K562 (cell line): ENCODE data around the gene CCDC9. TPM values are rescaled to one million over a fixed set of nuclear protein-coding genes. Genes with fewer than 3 reads are reported as not detected.

Source experiments
- ASH1L ChIP-seq: fragments of 450-650 bp; IDR thresholded peaks from 2 replicates; pipeline ENCODE4 v1.6.1; 2018; ENCODE audit warnings: borderline replicate concordance, mild to moderate bottlenecking, low read depth; ENCODE audit not compliant: partially characterized antibody
- BRF1 ChIP-seq: IDR thresholded peaks from 3 replicates; pipeline ENCODE4 v1.6.1; 2011; ENCODE audit warnings: borderline replicate concordance, mild to moderate bottlenecking; ENCODE audit not compliant: insufficient read length; ENCODE audit errors: extremely low read depth
- CGGBP1 ChIP-seq: fragments of 250-450 bp; sonication (Bioruptor Pico); IDR thresholded peaks from 2 replicates; pipeline ENCODE4 v1.9.0; 2021; ENCODE audit warnings: mild to moderate bottlenecking
- DEAF1 ChIP-seq: fragments of 450-650 bp; formaldehyde crosslinking; IDR thresholded peaks from 2 replicates; pipeline ENCODE4 v1.4.0; 2020; ENCODE audit warnings: mild to moderate bottlenecking, moderate library complexity
- DIDO1 ChIP-seq: fragments of 450-650 bp; IDR thresholded peaks from 2 replicates; pipeline ENCODE4 v1.6.1; 2016; ENCODE audit warnings: low read depth, missing biosample characterization, missing genetic modification characterization
- EGR1 ChIP-seq: fragments of 450-650 bp; conservative IDR thresholded peaks from 2 replicates; pipeline ENCODE4 v1.6.1; 2017; ENCODE audit warnings: mild to moderate bottlenecking
- EHMT2 ChIP-seq: fragments of 450-650 bp; IDR thresholded peaks from 2 replicates; pipeline ENCODE4 v1.6.1; 2018; ENCODE audit warnings: antibody characterized with exemption
- ELK3 ChIP-seq: fragments of 450-650 bp; formaldehyde crosslinking; IDR thresholded peaks from 2 replicates; pipeline ENCODE4 v1.4.0; 2020; ENCODE audit warnings: mild to moderate bottlenecking
- ETV1 ChIP-seq: fragments of 450-650 bp; conservative IDR thresholded peaks from 2 replicates; pipeline ENCODE4 v1.6.1; 2016; ENCODE audit warnings: missing genetic modification characterization, control low read depth, low read depth, missing compliant biosample characterization
- FUS ChIP-seq: fragments of 200-400 bp; formaldehyde crosslinking; optimal IDR thresholded peaks from 2 replicates; pipeline ENCODE3; 2017; ENCODE audit warnings: low read depth, low read length
- JUN ChIP-seq, 2 experiments: sonication (generic) in 1 of 2; formaldehyde crosslinking in 1 of 2; IDR thresholded peaks; 2 replicates each; pipeline versions ENCODE4 v1.6.1 to v1.8.0; 2012 to 2022; ENCODE audit warnings: borderline replicate concordance in 2 of 2, mild to moderate bottlenecking in 2 of 2, improper control_type of control experiment in 1 of 2, low read depth in 1 of 2, low read length in 1 of 2, missing genetic modification reagents in 1 of 2
- LCOR ChIP-seq: sonication (generic); formaldehyde crosslinking; IDR thresholded peaks from 2 replicates; pipeline ENCODE4 v1.8.0; 2022; ENCODE audit warnings: mild to moderate bottlenecking, missing genetic modification reagents
- MBD1 ChIP-seq: fragments of 250-450 bp; sonication (Bioruptor Pico); IDR thresholded peaks from 2 replicates; pipeline ENCODE4 v1.8.0; 2022; ENCODE audit warnings: inconsistent platforms
- MTA1 ChIP-seq: fragments of 450-650 bp; IDR thresholded peaks from 2 replicates; pipeline ENCODE4 v1.6.1; 2017; ENCODE audit warnings: borderline replicate concordance
- NFIC ChIP-seq: fragments of 450-650 bp; IDR thresholded peaks from 2 replicates; pipeline ENCODE4 v1.6.1; 2017; ENCODE audit warnings: mild to moderate bottlenecking, inconsistent platforms
- PTRF ChIP-seq: fragments of 450-650 bp; IDR thresholded peaks from 2 replicates; pipeline ENCODE4 v1.6.1; 2016; ENCODE audit warnings: mild to moderate bottlenecking, missing genetic modification characterization, missing compliant biosample characterization
- PURB ChIP-seq: sonication (generic); formaldehyde crosslinking; IDR thresholded peaks from 2 replicates; pipeline ENCODE4 v1.9.0; 2021; ENCODE audit warnings: low read depth, mild to moderate bottlenecking, missing genetic modification reagents
- RAD21 ChIP-seq, 2 experiments: fragments of 250-450 bp in 1 of 2; fragments of 450-650 bp in 1 of 2; sonication (Bioruptor Pico) in 1 of 2; formaldehyde crosslinking in 1 of 2; IDR thresholded peaks in 1 of 2; conservative IDR thresholded peaks in 1 of 2; 2 replicates each; pipeline versions ENCODE4 v1.4.0 to v1.8.0; 2020 to 2022; ENCODE audit warnings: mild to moderate bottlenecking in 2 of 2, moderate library complexity in 1 of 2
- RBM15 ChIP-seq: fragments of 200-400 bp; formaldehyde crosslinking; IDR thresholded peaks from 2 replicates; pipeline ENCODE4 v1.6.1; 2018; ENCODE audit warnings: mild to moderate bottlenecking, low read length, moderate library complexity; ENCODE audit not compliant: insufficient read depth
- TFE3 ChIP-seq: fragments of 450-650 bp; formaldehyde crosslinking; IDR thresholded peaks from 2 replicates; pipeline ENCODE4 v1.4.0; 2020; ENCODE audit warnings: mild to moderate bottlenecking, mixed read lengths
- ZBTB17 ChIP-seq: fragments of 450-650 bp; formaldehyde crosslinking; IDR thresholded peaks from 2 replicates; pipeline ENCODE4 v1.4.0; 2020; ENCODE audit warnings: mild to moderate bottlenecking
- ZNF12 ChIP-seq: sonication (generic); formaldehyde crosslinking; IDR thresholded peaks from 2 replicates; pipeline ENCODE4 v1.4.0; 2020; ENCODE audit warnings: mild to moderate bottlenecking, missing genetic modification reagents
- ZNF146 ChIP-seq: IDR thresholded peaks from one replicate; pipeline ENCODE4 v1.6.1; 2018; ENCODE audit warnings: missing compliant biosample characterization; ENCODE audit not compliant: unreplicated experiment
- ZNF780A ChIP-seq: fragments of 250-450 bp; sonication (Bioruptor Pico); IDR thresholded peaks from 2 replicates; pipeline ENCODE4 v1.5.0; 2021; ENCODE audit warnings: mild to moderate bottlenecking
- polyA plus RNA-seq, 8 experiments: library from polyadenylated mRNA; depleted of rRNA in 4 of 8; stranded (reverse) in 5 of 8; unstranded in 3 of 8; fragments of >200 nt; fragmentation: Nextera tagmentation in 2 of 8; fragmentation: Illumina TruSeq in 1 of 8; extraction: Ambion mirVana in 2 of 8; extraction: Trizol in 1 of 8; gene quantifications; 2 replicates each; pipeline versions ENCODE4 v1.2.1 to v1.2.3, GENCODE V29; 2011 to 2014; ENCODE audit warnings: inconsistent platforms in 1 of 8, missing spikeins in 1 of 8
- total RNA-seq, 7 experiments: library from RNA; depleted of rRNA in 6 of 7; stranded (reverse); fragments of >200 nt in 6 of 7; fragmentation: Illumina TruSeq in 2 of 7; extraction: Trizol in 2 of 7; gene quantifications; 2 replicates each; pipeline versions ENCODE4 v1.2.1 to v1.2.3, GENCODE V29; 2011 to 2021; ENCODE audit warnings: low replicate concordance in 1 of 7

The CCDC9 gene
- total and polyA plus RNA-seq, 9 of the 15 experiments (the other 6 are each of a cell fraction or from before 2014, with no cell fraction given), result 0.23 to 38.6 (median 8.4) TPM

GRCh38 chr19:47296036-47296435 lies 39.7 kb downstream of the CCDC9 start (continued):
- peak; percentile 85 for TF ChIP-seq DEAF1 (CRISPR knock-in tag)
- TF ChIP-seq ZNF12 (CRISPR knock-in tag), result no peak
- TF ChIP-seq ZNF780A (CRISPR knock-in tag), result no peak
- TF ChIP-seq TFE3 (CRISPR knock-in tag), result no peak
- TF ChIP-seq RAD21 (CRISPR knock-in tag; conservative IDR thresholded peaks at IDR 0.05 in 1 of 2, IDR thresholded peaks at IDR 0.05 in 1 of 2), result peak; percentile 84 to 94
- no peak for TF ChIP-seq FUS
- TF ChIP-seq BRF1, result no peak
- TF ChIP-seq MTA1, result no peak
- no peak for TF ChIP-seq EGR1
- no peak for TF ChIP-seq MBD1 (CRISPR knock-in tag)
- TF ChIP-seq LCOR (CRISPR knock-in tag), result no peak
- TF ChIP-seq JUN (IDR thresholded peaks at IDR 0.05; ENCODE audit: borderline replicate concordance, low read depth, low read length), result no peak
- no peak for TF ChIP-seq JUN (CRISPR knock-in tag; IDR thresholded peaks at IDR 0.05; ENCODE audit: borderline replicate concordance)
- no peak for TF ChIP-seq CGGBP1 (CRISPR knock-in tag)
- no peak for TF ChIP-seq EHMT2
- TF ChIP-seq RBM15, result no peak
- no peak for TF ChIP-seq ETV1 (tag)
- TF ChIP-seq NFIC, result no peak
- TF ChIP-seq ZNF146 (CRISPR knock-in tag), result no peak
- TF ChIP-seq DIDO1, result no peak
- TF ChIP-seq ZBTB17 (CRISPR knock-in tag), result no peak
- TF ChIP-seq PTRF (tag), result no peak
- TF ChIP-seq ELK3 (CRISPR knock-in tag), result no peak
- TF ChIP-seq ASH1L, result no peak
- TF ChIP-seq PURB (CRISPR knock-in tag), result no peak
